ENCODE results near the gene C1QL1.

DNA sequence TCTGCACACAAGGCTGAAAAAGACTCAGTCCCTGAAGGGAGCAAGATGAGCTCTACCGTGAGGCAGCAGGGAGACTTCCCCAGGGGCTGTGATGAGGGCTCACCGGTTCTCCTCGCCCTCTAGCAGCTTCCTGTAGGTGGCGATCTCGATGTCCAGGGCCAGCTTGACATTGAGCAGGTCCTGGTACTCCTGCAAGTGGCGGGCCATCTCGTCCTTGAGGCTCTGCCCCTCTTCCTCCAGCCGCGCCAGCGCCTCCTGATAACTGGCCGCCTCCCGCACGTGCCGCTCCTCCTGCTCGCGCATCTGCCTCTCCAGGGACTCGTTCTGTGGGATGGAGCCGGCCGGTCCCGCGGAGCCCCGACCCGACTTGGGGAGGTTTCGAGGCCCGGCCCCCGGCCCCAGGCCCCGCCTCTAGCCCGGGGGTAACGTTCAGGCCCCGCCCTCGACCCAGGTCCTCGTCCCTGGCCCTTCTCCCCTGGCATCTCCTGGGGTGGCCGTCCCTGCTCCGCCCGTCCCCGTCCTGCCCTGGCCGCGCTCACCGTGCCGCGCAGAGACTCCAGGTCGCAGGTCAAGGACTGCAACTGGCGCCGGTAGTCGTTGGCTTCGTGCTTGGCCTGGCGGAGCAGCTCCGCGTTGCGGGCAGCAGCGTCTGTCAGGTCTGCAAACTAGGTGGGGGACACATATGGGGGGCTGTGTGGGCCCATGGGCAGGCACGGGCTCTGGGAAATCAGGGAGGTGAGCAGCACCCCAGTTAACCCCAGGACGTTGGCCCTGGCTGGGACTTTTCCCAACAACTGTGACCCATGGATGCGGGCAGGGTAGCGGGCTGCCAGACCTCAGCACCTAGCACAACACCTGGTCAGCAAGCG, 56.7 kb downstream of the C1QL1 start:
- TF ChIP-seq, protein P1, sequence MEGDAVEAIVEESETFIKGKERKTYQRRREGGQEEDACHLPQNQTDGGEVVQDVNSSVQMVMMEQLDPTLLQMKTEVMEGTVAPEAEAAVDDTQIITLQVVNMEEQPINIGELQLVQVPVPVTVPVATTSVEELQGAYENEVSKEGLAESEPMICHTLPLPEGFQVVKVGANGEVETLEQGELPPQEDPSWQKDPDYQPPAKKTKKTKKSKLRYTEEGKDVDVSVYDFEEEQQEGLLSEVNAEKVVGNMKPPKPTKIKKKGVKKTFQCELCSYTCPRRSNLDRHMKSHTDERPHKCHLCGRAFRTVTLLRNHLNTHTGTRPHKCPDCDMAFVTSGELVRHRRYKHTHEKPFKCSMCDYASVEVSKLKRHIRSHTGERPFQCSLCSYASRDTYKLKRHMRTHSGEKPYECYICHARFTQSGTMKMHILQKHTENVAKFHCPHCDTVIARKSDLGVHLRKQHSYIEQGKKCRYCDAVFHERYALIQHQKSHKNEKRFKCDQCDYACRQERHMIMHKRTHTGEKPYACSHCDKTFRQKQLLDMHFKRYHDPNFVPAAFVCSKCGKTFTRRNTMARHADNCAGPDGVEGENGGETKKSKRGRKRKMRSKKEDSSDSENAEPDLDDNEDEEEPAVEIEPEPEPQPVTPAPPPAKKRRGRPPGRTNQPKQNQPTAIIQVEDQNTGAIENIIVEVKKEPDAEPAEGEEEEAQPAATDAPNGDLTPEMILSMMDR (optimal IDR thresholded peaks at IDR 0.05 in 1 of 3, IDR thresholded peaks at IDR 0.05 in 1 of 3, conservative IDR thresholded peaks at IDR 0.05 in 1 of 3; ENCODE audit: extremely low read depth in 1 of 3, insufficient read depth in 2 of 3, low read length in 3 of 3): peak; percentile 44 to 67 (median 51)
- TF ChIP-seq EZH2 (IDR thresholded peaks at IDR 0.05; ENCODE audit: low read length): no peak
